GM18526 (cell line): Measurements from ENCODE around the gene DNAJC10.

Experiments used
- POLR2A ChIP-seq: IDR thresholded peaks from 3 replicates; pipeline ENCODE4 v1.6.1; 2011; ENCODE audit not compliant: insufficient read length; ENCODE audit errors: extremely low read depth

The DNAJC10 gene

GRCh38 chr2:182758379-182758778 is 42.3 kb downstream of the DNAJC10 start:
- TF ChIP-seq POLR2A, result no peak

GRCh38 chr2:182761903-182762302 is 45.8 kb downstream of the DNAJC10 start:
- TF ChIP-seq POLR2A, result no peak

- TF ChIP-seq POLR2A, result no peak
Measured at GRCh38 chr2:182763311-182763912, 47.4 kb downstream of the DNAJC10 start.

GRCh38 chr2:182766626-182767025 is 50.6 kb downstream of the DNAJC10 start:
- TF ChIP-seq POLR2A, result no peak

GRCh38 chr2:182767578-182767977 is 51.5 kb downstream of the DNAJC10 start:
- TF ChIP-seq POLR2A, result no peak

GRCh38 chr2:182779323-182779722 is 63.3 kb downstream of the DNAJC10 start:
- TF ChIP-seq POLR2A, result no peak

- TF ChIP-seq POLR2A, result no peak
Measured at GRCh38 chr2:182784058-182784706, 68.1 kb downstream of the DNAJC10 start.

- no peak for TF ChIP-seq POLR2A
Measured at GRCh38 chr2:182784777-182785176, 68.7 kb downstream of the DNAJC10 start.

GRCh38 chr2:182792441-182792840 is 76.4 kb downstream of the DNAJC10 start:
- TF ChIP-seq POLR2A, result no peak

- no peak for TF ChIP-seq POLR2A
Measured at GRCh38 chr2:182798736-182799135, 82.7 kb downstream of the DNAJC10 start.

- no peak for TF ChIP-seq POLR2A
Measured at GRCh38 chr2:182804128-182804527, 88.1 kb downstream of the DNAJC10 start.

- TF ChIP-seq POLR2A, result no peak
Measured at GRCh38 chr2:182807319-182807718, 91.3 kb downstream of the DNAJC10 start.

GRCh38 chr2:182810087-182810486 is 94.0 kb downstream of the DNAJC10 start:
- TF ChIP-seq POLR2A, result no peak

GRCh38 chr2:182814380-182814779 is 98.3 kb downstream of the DNAJC10 start:
- TF ChIP-seq POLR2A, result no peak

- no peak for TF ChIP-seq POLR2A
Measured at GRCh38 chr2:182814804-182815203, 98.7 kb downstream of the DNAJC10 start.

GRCh38 chr2:182816866-182817265 is 100.8 kb downstream of the DNAJC10 start:
- TF ChIP-seq POLR2A, result no peak

GRCh38 chr2:182817558-182817957 is 101.5 kb downstream of the DNAJC10 start:
- no peak for TF ChIP-seq POLR2A
